HG02588 (cell line): Measurements from ENCODE around the gene RECQL5.
A peak's percentile ranks its signal among the peaks of the same experiment; 100 is the strongest.
"Not testable (repeated sequence)": the region's sequence is repeated elsewhere in the genome, so short reads cannot be mapped to it uniquely, and the experiment has no call there.

Source experiments
- ATAC-seq: cut with Tn5 transposase; IDR thresholded peaks from one replicate; pipeline ENCODE4 v1.9.1; 2021; ENCODE audit warnings: mild to moderate bottlenecking, moderate library complexity; ENCODE audit not compliant: unreplicated experiment

The RECQL5 gene

DNA sequence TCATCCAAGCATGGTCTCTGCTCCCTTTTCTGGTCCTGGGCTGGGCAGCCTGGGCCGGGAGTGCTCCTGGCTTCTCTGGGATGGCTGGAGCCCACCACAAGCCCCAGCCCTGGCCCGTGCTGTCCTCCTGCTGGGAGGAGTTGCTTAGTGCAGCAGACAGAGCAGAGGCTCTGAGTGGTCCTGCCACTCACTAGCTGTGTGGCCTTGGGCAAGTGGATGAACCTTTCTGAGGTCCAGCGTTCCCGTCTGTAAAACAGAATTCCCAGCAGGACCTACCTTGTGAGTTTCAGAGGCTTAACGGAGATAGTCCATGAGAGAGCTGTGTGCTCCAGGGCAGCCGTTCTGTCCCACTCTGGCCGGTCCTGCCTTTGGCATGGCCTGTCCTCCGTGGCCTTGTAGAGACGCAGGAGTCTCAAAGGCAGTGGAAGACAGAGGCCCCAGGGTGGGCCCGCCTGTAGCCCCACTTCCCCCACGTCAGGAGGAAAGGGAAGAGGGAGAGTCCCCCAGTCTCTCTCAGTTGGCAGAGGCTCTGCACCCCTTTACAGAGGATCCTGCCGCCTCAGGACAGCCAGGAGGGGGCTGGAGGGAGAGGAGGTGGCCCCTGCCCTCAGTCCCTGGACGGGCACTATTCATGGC is 71.6 kb downstream of the RECQL5 start:
- no peak for ATAC-seq

- ATAC-seq: no peak
Observed at GRCh38 chr17:75594499-75595283, 72.3 kb downstream of the RECQL5 start.

DNA sequence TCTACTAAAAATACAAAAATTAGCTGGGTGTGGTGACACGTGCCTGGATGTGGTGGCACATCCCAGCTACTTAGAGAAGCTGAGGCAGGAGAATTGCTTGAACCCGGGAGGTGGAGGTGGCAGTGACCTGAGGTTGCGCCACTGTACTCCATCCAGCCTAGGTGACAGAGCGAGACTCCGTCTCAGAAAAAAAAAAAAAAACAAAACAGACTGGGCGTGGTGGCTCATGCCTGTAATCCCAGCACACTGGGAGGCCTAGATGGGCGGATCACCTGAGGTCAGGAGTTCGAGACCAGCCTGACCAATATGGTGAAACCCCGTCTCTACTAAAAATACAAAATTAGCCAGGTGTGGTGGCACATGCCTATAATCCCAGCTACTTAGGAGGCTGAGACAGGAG is 73.5 kb downstream of the RECQL5 start:
- not testable (repeated sequence) for ATAC-seq

GRCh38 chr17:75592348-75593020 is 74.5 kb downstream of the RECQL5 start:
- no peak for ATAC-seq

- ATAC-seq: no peak
Observed at GRCh38 chr17:75591722-75592302, 75.1 kb downstream of the RECQL5 start.

- no peak for ATAC-seq
Observed at GRCh38 chr17:75590849-75591721, 75.9 kb downstream of the RECQL5 start.

DNA sequence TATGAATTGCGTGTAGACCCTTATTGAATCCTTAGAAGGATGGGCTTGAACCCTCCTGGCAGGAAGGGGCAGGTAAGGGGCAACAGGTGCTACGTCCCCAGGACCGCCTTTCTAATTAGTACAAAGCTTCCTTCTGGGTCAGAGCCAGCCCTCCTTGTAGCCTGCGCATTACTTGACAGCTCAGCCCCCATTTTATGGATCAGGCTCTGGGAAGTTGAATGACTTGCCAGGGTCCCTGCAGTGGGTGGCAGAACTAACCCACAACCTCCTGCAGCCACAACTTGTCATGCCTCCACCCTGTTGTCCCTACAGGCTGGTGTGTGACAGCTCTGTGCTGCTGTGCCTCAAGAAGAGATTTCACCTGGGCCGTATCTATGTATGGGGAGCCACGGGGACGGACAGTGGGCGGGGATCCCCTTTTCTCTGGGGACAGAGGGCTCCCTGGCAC is 76.6 kb downstream of the RECQL5 start:
- ATAC-seq: no peak

- no peak for ATAC-seq
Observed at GRCh38 chr17:75589919-75590303, 77.0 kb downstream of the RECQL5 start.

GRCh38 chr17:75589012-75589918 is 77.7 kb downstream of the RECQL5 start:
- peak; percentile 86 for ATAC-seq

GRCh38 chr17:75588596-75589011 is 78.3 kb downstream of the RECQL5 start:
- peak; percentile 11 for ATAC-seq

DNA sequence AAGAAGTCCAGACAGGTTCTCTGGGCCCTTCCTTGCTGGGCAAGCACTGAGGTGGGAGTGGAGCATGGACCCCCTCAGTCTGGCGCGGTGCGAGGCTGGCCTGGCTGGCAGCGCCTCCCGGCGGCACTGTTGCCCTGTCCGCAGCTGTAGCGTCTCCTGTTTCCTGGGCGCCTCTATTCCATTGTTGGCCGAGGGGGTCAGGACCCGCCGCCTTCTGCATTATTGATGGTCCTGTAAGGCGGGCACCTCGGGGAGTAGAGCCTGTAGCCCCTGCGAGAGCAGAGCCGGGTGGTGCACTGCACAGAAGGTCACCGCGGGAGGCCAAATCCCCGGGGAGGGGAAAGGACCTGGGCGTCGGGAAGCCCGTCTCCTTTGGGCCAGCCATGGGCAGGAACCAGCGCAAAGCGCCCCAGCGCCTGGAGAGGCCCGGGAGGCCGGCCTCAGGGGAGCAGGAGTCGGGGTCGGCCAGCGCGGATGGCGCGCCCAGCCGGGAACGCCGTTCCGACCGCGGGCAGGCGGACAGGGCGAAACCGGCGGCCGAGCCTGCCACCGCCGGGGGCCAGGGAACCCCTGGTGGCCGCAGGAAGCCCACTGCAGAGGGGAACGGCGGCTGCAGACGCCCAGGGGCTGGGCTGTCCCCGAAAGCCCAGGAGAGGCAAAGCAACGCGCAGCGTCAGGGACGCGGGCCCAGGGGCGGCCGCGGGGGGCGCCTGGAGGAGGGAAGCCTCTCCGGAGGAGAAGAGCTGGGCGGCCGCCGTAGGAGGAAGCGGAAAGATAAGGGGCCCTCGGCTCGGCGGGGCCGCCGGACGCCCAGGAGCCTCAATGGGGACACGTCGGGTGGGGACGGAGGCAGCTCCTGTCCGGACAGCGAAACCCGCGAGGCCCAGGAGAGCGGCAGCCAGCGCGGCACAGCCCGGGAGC is 79.0 kb downstream of the RECQL5 start, which contains the start of gene MYO15B:
TSS of gene MYO15B (plus strand) at position 126 of the 921 bp plus-strand sequence. CDS start at position 384, 258 bp downstream.
- no peak for ATAC-seq

GRCh38 chr17:75584849-75585175 is 82.1 kb downstream of the RECQL5 start:
- no peak for ATAC-seq

- not testable (repeated sequence) for ATAC-seq
Observed at GRCh38 chr17:75583197-75583596, 83.8 kb downstream of the RECQL5 start.

GRCh38 chr17:75581121-75581725 is 85.7 kb downstream of the RECQL5 start:
- ATAC-seq: not testable (repeated sequence)
